Upper lobe of left lung (tissue), 4 donors: ENCODE data around the gene SLC35F5.

Experiments used
- CTCF ChIP-seq, 6 experiments: fragments of 450-650 bp in 4 of 6; fragments of 200-600 bp in 2 of 6; sonication (generic) in 2 of 6; IDR thresholded peaks; one replicate each; pipeline ENCODE4 v1.5.1; 2016 to 2019; ENCODE audit warnings: antibody characterized with exemption in 6 of 6
- POLR2A ChIP-seq, 4 donors: fragments of 450-650 bp; IDR thresholded peaks; one replicate each; pipeline ENCODE4 v1.5.1; 2016 to 2017; ENCODE audit warnings: antibody characterized with exemption in 4 of 4, mild to moderate bottlenecking in 2 of 4

- TF ChIP-seq CTCF (IDR thresholded peaks at IDR 0.05), result no peak
- TF ChIP-seq POLR2A (IDR thresholded peaks at IDR 0.05), result no peak
Observed at GRCh38 chr2:113770929-113771328, 14.5 kb upstream of the SLC35F5 start.
